Colonic mucosa (tissue), 4 donors: Measurements from ENCODE around the gene CALCA. TPM values are rescaled to one million over a fixed set of nuclear protein-coding genes. Genes with fewer than 3 reads are reported as not detected.

Experiments used
- DNase-seq: peaks from one replicate; pipeline ENCODE4 v3.0.0-alpha.2; 2020
- H3K27ac ChIP-seq: fragments of 200-600 bp; one replicate; pipeline ENCODE4 v1.8.0; 2021
- H3K27me3 ChIP-seq: fragments of 200-600 bp; one replicate; pipeline ENCODE4 v1.8.0; 2021
- H3K36me3 ChIP-seq: fragments of 200-600 bp; one replicate; pipeline ENCODE4 v1.8.0; 2021
- H3K4me1 ChIP-seq: fragments of 200-600 bp; one replicate; pipeline ENCODE4 v1.8.0; 2021; ENCODE audit warnings: mild to moderate bottlenecking
- H3K4me3 ChIP-seq: fragments of 200-600 bp; one replicate; pipeline ENCODE4 v1.8.0; 2021
- H3K9ac ChIP-seq, 2 donors: one replicate each; pipeline ENCODE4 v1.7.0; 2013; ENCODE audit warnings: control low read depth in 2 of 2, low read depth in 2 of 2, low read length in 2 of 2
- H3K9me3 ChIP-seq: fragments of 200-600 bp; one replicate; pipeline ENCODE4 v1.8.0; 2021
- CTCF ChIP-seq: fragments of 200-600 bp; IDR thresholded peaks from one replicate; pipeline ENCODE4 v1.8.0; 2022; ENCODE audit warnings: antibody characterized with exemption, mild to moderate bottlenecking
- intact Hi-C: fragments of 100-400 bp; cut with DNase I; formaldehyde crosslinking; loops from one replicate; pipeline ENCODE4 v1.14.1; 2022
- total RNA-seq, 2 donors: library from RNA; stranded (reverse); fragmentation: NEBNext Ultra II Directional in 1 of 2; extraction: Animal tissue kit (Norgen Biotek cat#: 25700) in 1 of 2; gene quantifications; one replicate each; pipeline ENCODE4 v1.2.1, GENCODE V29; 2021
- donor health status: healthy.
- donor health status: DM: no; HTN: no; CAD: no.
- donor health status: DM: no; HTN: no; CAD: no.

CALCA gene
- total RNA-seq, 2 donors from 2014 or later: 0.29 TPM; not detected in 1

- intact Hi-C loops: no loop called here
- no peaks in the 10 kb centered on the region for H3K4me1 ChIP-seq
- no peaks in the 10 kb centered on the region for H3K9me3 ChIP-seq
- no peak for DNase-seq
- H3K9ac ChIP-seq: no peak overlapping the region
- H3K27me3 ChIP-seq: no peaks in the 10 kb centered on the region
- H3K36me3 ChIP-seq: no peaks in the 10 kb centered on the region
- no peak for TF ChIP-seq CTCF
- no peak overlapping the region for H3K27ac ChIP-seq
- no peak overlapping the region for H3K4me3 ChIP-seq
Observed at GRCh38 chr11:14934641-14935351, 37.4 kb downstream of the CALCA start.

GRCh38 chr11:14932447-14932846, 39.7 kb downstream of the CALCA start:
- Histone ChIP-seq H3K9ac (no peak overlapping the region), H3K36me3 (no peaks in the 10 kb centered on the region), H3K27me3 (no peaks in the 10 kb centered on the region), H3K9me3 (no peaks in the 10 kb centered on the region), H3K4me1 (no peaks in the 10 kb centered on the region), H3K4me3 (no peak overlapping the region), H3K27ac (no peak overlapping the region)
- DNase-seq: no peak
- TF ChIP-seq CTCF: no peak
- intact Hi-C loops: no loop called here

GRCh38 chr11:14930369-14930768, 41.8 kb downstream of the CALCA start:
- H3K9ac ChIP-seq: no peak overlapping the region
- TF ChIP-seq CTCF: no peak
- no peak overlapping the region for H3K27ac ChIP-seq
- H3K4me1 ChIP-seq: no peaks in the 10 kb centered on the region
- intact Hi-C loops: no loop called here
- no peaks in the 10 kb centered on the region for H3K36me3 ChIP-seq
- no peak overlapping the region for H3K4me3 ChIP-seq
- H3K9me3 ChIP-seq: no peaks in the 10 kb centered on the region
- no peak for DNase-seq
- H3K27me3 ChIP-seq: no peaks in the 10 kb centered on the region

- Histone ChIP-seq H3K4me3 (no peak overlapping the region), H3K9ac (no peak overlapping the region), H3K27ac (no peak overlapping the region), H3K36me3 (no peaks in the 10 kb centered on the region), H3K4me1 (no peaks in the 10 kb centered on the region), H3K9me3 (no peaks in the 10 kb centered on the region), H3K27me3 (no peaks in the 10 kb centered on the region)
- DNase-seq: no peak
- intact Hi-C loops: no loop called here
- TF ChIP-seq CTCF: no peak
Observed at GRCh38 chr11:14927146-14927545, 45.0 kb downstream of the CALCA start.

- no peaks in the 10 kb centered on the region for H3K27me3 ChIP-seq
- H3K9me3 ChIP-seq: no peaks in the 10 kb centered on the region
- no peak for DNase-seq
- intact Hi-C loops: no loop called here
- H3K27ac ChIP-seq: no peak overlapping the region
- H3K9ac ChIP-seq: no peak overlapping the region
- no peak for TF ChIP-seq CTCF
- no peaks in the 10 kb centered on the region for H3K36me3 ChIP-seq
- no peak overlapping the region for H3K4me3 ChIP-seq
- H3K4me1 ChIP-seq: no peaks in the 10 kb centered on the region
Observed at GRCh38 chr11:14924318-14924717, 47.8 kb downstream of the CALCA start.

Other genes with a start within 250 kb of the CALCA start
- gene CYP2R1, start 80.1 kb downstream of the CALCA start, total RNA-seq: 10 to 100 TPM; 11.1 to 17.7 TPM
- under 1 TPM in 1 of 2 donors, not detected in 1; 0.16 TPM for gene CALCB, start 101.2 kb upstream of the CALCA start, total RNA-seq
- gene INSC, start 142.6 kb upstream of the CALCA start, total RNA-seq: 1 to 10 TPM; 1.6 TPM